ENCODE measurements around the gene PTTG1. TPM values are rescaled to one million over a fixed set of nuclear protein-coding genes. Genes with fewer than 3 reads are reported as not detected.

Gene PTTG1
- total RNA-seq, 6 experiments from 2014 or later: 83.4 to 213 (median 194) TPM

GRCh38 chr5:160399402-160400353 is 22.0 kb upstream of the PTTG1 start, which contains the start of gene FAM200C:
Gene FAM200C (minus strand): TSS chr5:160400054. CDS start chr5:160395490, 4,564 bp downstream.
- Mint-ChIP-seq H3K36me3 (ENCODE audit: low read depth) (peaks cover 22% of the 10 kb centered on the region), H3K4me1 (ENCODE audit: low read depth) (peaks cover 29% of the 10 kb centered on the region), H3K27ac (peak within 1 kb of the TSS; percentile 99), H3K27me3 (ENCODE audit: insufficient read depth) (no peaks in the 10 kb centered on the region), H3K4me3 (peak within 1 kb of the TSS; percentile 95), H3K9me3 (no peaks in the 10 kb centered on the region)
- no peak for TF ChIP-seq CTCF (IDR thresholded peaks at IDR 0.05)
- DNase-seq: peak; percentile 92

- no peaks in the 10 kb centered on the region for H3K27me3 Mint-ChIP-seq (ENCODE audit: insufficient read depth)
These were observed 2.8 kb upstream of the PTTG1 start, which contains the start of gene SLU7 for GRCh38 chr5:160418561-160419457. Gene SLU7 (minus strand): TSS chr5:160419081. CDS start chr5:160415294, 3,787 bp downstream.

GRCh38 chr5:160419458-160420330 is 2.0 kb upstream of the PTTG1 start:
- peaks cover 22% of the 10 kb centered on the region for H3K36me3 Mint-ChIP-seq (ENCODE audit: low read depth)
- H3K27me3 Mint-ChIP-seq (ENCODE audit: insufficient read depth): no peaks in the 10 kb centered on the region
- TF ChIP-seq CTCF (IDR thresholded peaks at IDR 0.05): no peak
- peak overlapping the region; percentile 97 for H3K4me3 Mint-ChIP-seq
- H3K4me1 Mint-ChIP-seq (ENCODE audit: low read depth): peaks cover 72% of the 10 kb centered on the region
- H3K27ac Mint-ChIP-seq: peak overlapping the region; percentile 95
- no peaks in the 10 kb centered on the region for H3K9me3 Mint-ChIP-seq
- no peak for DNase-seq

More at GRCh38 chr5:160418561-160419457, 2.8 kb upstream of the PTTG1 start, which contains the start of gene SLU7:
- DNase-seq: peak; percentile 92
- no peak for TF ChIP-seq CTCF (IDR thresholded peaks at IDR 0.05)
- peak within 1 kb of the TSS; percentile 97 for H3K4me3 Mint-ChIP-seq
- H3K9me3 Mint-ChIP-seq: no peaks in the 10 kb centered on the region
- H3K27ac Mint-ChIP-seq: peak within 1 kb of the TSS; percentile 95
- H3K36me3 Mint-ChIP-seq (ENCODE audit: low read depth): peaks cover 13% of the 10 kb centered on the region
- peaks cover 63% of the 10 kb centered on the region for H3K4me1 Mint-ChIP-seq (ENCODE audit: low read depth)

GRCh38 chr5:160420331-160420610 is 1.4 kb upstream of the PTTG1 start:
- no peak for DNase-seq
- no peak for TF ChIP-seq CTCF (IDR thresholded peaks at IDR 0.05)
- Mint-ChIP-seq H3K27me3 (ENCODE audit: insufficient read depth) (no peaks in the 10 kb centered on the region), H3K36me3 (ENCODE audit: low read depth) (peaks cover 21% of the 10 kb centered on the region), H3K27ac (peak overlapping the region; percentile 95), H3K9me3 (no peaks in the 10 kb centered on the region), H3K4me3 (peak overlapping the region; percentile 97), H3K4me1 (ENCODE audit: low read depth) (peaks cover 77% of the 10 kb centered on the region)
